K562 (cell line): ENCODE results near the gene CLK3. TPM values are rescaled to one million over a fixed set of nuclear protein-coding genes. Genes with fewer than 3 reads are reported as not detected.

Source experiments
- ATF7 ChIP-seq: fragments of 450-650 bp; IDR thresholded peaks from 2 replicates; pipeline ENCODE4 v1.7.1; 2014; ENCODE audit warnings: mild to moderate bottlenecking, moderate library complexity
- ETV5 ChIP-seq: sonication (generic); formaldehyde crosslinking; IDR thresholded peaks from 2 replicates; pipeline ENCODE4 v1.4.0; 2020; ENCODE audit warnings: low read depth, mild to moderate bottlenecking, missing genetic modification reagents
- HDGF ChIP-seq: fragments of 450-650 bp; IDR thresholded peaks from 2 replicates; pipeline ENCODE4 v1.6.1; 2016
- JUN ChIP-seq, 2 experiments: sonication (generic) in 1 of 2; formaldehyde crosslinking in 1 of 2; IDR thresholded peaks; 2 replicates each; pipeline versions ENCODE4 v1.6.1 to v1.8.0; 2012 to 2022; ENCODE audit warnings: borderline replicate concordance in 2 of 2, mild to moderate bottlenecking in 2 of 2, improper control_type of control experiment in 1 of 2, low read depth in 1 of 2, low read length in 1 of 2, missing genetic modification reagents in 1 of 2
- NBN ChIP-seq: fragments of 450-650 bp; IDR thresholded peaks from 2 replicates; pipeline ENCODE4 v1.6.1; 2016; ENCODE audit warnings: low read depth, mild to moderate bottlenecking
- PCBP2 ChIP-seq: fragments of 200-400 bp; formaldehyde crosslinking; IDR thresholded peaks from 2 replicates; pipeline ENCODE4 v1.6.1; 2018; ENCODE audit warnings: low read length, low read depth, mild to moderate bottlenecking, moderate library complexity; ENCODE audit not compliant: poor library complexity, severe bottlenecking
- SNIP1 ChIP-seq: fragments of 450-650 bp; IDR thresholded peaks from 2 replicates; pipeline ENCODE4 v1.7.1; 2017; ENCODE audit warnings: low read depth, mild to moderate bottlenecking
- SREBF1 ChIP-seq: fragments of 150-350 bp; IDR thresholded peaks from 2 replicates; pipeline ENCODE4 v1.6.1; 2014; ENCODE audit warnings: antibody characterized with exemption, low read depth, low read length, borderline replicate concordance
- TGIF2 ChIP-seq: sonication (generic); formaldehyde crosslinking; IDR thresholded peaks from 2 replicates; pipeline ENCODE4 v1.8.1; 2022; ENCODE audit warnings: mild to moderate bottlenecking, missing genetic modification reagents, moderate library complexity
- XRCC3 ChIP-seq: fragments of 450-650 bp; IDR thresholded peaks from 2 replicates; pipeline ENCODE4 v1.6.1; 2017; ENCODE audit warnings: mild to moderate bottlenecking, moderate library complexity
- ZNF77 ChIP-seq: fragments of 250-450 bp; sonication (Bioruptor Pico); IDR thresholded peaks from 2 replicates; pipeline ENCODE4 v1.5.0; 2020
- polyA plus RNA-seq, 8 experiments: library from polyadenylated mRNA; depleted of rRNA in 4 of 8; stranded (reverse) in 5 of 8; unstranded in 3 of 8; fragments of >200 nt; fragmentation: Nextera tagmentation in 2 of 8; fragmentation: Illumina TruSeq in 1 of 8; extraction: Ambion mirVana in 2 of 8; extraction: Trizol in 1 of 8; gene quantifications; 2 replicates each; pipeline versions ENCODE4 v1.2.1 to v1.2.3, GENCODE V29; 2011 to 2014; ENCODE audit warnings: inconsistent platforms in 1 of 8, missing spikeins in 1 of 8
- total RNA-seq, 7 experiments: library from RNA; depleted of rRNA in 6 of 7; stranded (reverse); fragments of >200 nt in 6 of 7; fragmentation: Illumina TruSeq in 2 of 7; extraction: Trizol in 2 of 7; gene quantifications; 2 replicates each; pipeline versions ENCODE4 v1.2.1 to v1.2.3, GENCODE V29; 2011 to 2021; ENCODE audit warnings: low replicate concordance in 1 of 7
- TF ChIP-seq, protein P1 (sequence below), 3 experiments: fragments of 200-800 bp in 1 of 3; fragments of 250-450 bp in 1 of 3; fragments of 450-650 bp in 1 of 3; sonication (Bioruptor Pico) in 1 of 3; sonication (Bioruptor generic) in 1 of 3; formaldehyde crosslinking in 1 of 3; IDR thresholded peaks; 2 replicates each; pipeline versions ENCODE4 v1.6.1 to v1.8.0; 2016 to 2022; ENCODE audit warnings: mild to moderate bottlenecking in 2 of 3, missing genetic modification characterization in 2 of 3, missing compliant biosample characterization in 1 of 3, moderate library complexity in 1 of 3
- TF ChIP-seq, protein P2 (sequence below): fragments of 450-650 bp; IDR thresholded peaks from 2 replicates; pipeline ENCODE4 v1.6.1; 2016; ENCODE audit warnings: borderline replicate concordance
- TF ChIP-seq, protein P3 (sequence below), 2 experiments: IDR thresholded peaks; 2 replicates each; pipeline ENCODE4 v1.6.1; 2012; ENCODE audit warnings: improper control_type of control experiment in 2 of 2, low read depth in 2 of 2, low read length in 2 of 2, borderline replicate concordance in 1 of 2
- TF ChIP-seq, protein P4 (sequence below): fragments of 450-650 bp; IDR thresholded peaks from 2 replicates; pipeline ENCODE4 v1.7.1; 2018; ENCODE audit warnings: mild to moderate bottlenecking, low read depth; ENCODE audit not compliant: partially characterized antibody

CLK3 gene
- total and polyA plus RNA-seq, 9 of the 15 experiments (the other 6 are each of a cell fraction or from before 2014, with no cell fraction given): 1.2 to 95.2 (median 51.7) TPM

DNA sequence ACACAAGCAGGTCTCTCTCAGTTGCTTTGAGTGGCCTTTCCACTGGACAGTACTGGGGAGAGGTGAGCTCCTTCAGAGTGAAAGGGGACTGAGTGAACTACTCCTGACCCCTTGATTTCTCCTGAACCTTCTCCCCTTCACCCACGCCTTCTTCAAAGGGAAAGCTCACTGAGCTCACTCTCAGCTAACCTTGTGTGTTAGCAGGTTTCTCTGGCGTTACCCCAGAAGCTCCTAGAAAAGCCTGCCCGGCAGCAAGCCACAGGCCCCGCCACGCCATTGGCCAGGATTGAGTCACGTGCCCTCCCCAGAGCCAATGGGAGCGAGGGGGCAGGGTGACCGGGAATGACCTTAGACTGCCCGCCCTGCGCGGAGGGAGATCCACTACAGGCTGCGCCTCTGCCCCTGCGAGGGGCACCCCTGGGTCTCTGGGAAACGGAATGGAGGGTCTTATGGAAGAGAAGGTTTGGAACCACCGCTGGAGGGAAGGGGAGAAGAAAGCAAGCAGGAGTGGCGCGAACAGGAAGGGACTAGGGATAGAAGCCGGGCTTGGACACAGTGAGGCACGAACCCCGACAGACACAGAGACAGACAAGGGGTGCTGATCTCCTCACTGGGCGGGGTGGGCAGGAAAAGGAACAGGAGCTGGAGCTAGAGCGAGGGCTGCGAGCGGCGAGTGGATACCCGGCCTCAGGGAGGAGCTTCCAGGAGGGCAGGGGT is 17.4 kb upstream of the CLK3 start (continued):
- TF ChIP-seq, protein P1, sequence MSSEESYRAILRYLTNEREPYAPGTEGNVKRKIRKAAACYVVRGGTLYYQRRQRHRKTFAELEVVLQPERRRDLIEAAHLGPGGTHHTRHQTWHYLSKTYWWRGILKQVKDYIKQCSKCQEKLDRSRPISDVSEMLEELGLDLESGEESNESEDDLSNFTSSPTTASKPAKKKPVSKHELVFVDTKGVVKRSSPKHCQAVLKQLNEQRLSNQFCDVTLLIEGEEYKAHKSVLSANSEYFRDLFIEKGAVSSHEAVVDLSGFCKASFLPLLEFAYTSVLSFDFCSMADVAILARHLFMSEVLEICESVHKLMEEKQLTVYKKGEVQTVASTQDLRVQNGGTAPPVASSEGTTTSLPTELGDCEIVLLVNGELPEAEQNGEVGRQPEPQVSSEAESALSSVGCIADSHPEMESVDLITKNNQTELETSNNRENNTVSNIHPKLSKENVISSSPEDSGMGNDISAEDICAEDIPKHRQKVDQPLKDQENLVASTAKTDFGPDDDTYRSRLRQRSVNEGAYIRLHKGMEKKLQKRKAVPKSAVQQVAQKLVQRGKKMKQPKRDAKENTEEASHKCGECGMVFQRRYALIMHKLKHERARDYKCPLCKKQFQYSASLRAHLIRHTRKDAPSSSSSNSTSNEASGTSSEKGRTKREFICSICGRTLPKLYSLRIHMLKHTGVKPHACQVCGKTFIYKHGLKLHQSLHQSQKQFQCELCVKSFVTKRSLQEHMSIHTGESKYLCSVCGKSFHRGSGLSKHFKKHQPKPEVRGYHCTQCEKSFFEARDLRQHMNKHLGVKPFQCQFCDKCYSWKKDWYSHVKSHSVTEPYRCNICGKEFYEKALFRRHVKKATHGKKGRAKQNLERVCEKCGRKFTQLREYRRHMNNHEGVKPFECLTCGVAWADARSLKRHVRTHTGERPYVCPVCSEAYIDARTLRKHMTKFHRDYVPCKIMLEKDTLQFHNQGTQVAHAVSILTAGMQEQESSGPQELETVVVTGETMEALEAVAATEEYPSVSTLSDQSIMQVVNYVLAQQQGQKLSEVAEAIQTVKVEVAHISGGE (CRISPR knock-in tag; IDR thresholded peaks at IDR 0.05): peak in 1 of 3 experiments; percentile 36; a peak in 1 of 6 replicates
- 0 out of 2 replicates have a peak, but pooled peaks have one; percentile 32 for TF ChIP-seq ETV5 (CRISPR knock-in tag)
- TF ChIP-seq ZNF77 (CRISPR knock-in tag): no peak
- TF ChIP-seq JUN (IDR thresholded peaks at IDR 0.05; ENCODE audit: borderline replicate concordance, low read depth, low read length): peak; percentile 19; the same call in 1 of the 2 replicates
- no peak for TF ChIP-seq JUN (CRISPR knock-in tag; IDR thresholded peaks at IDR 0.05; ENCODE audit: borderline replicate concordance)
- no peak for TF ChIP-seq PCBP2
- TF ChIP-seq TGIF2 (CRISPR knock-in tag): no peak
- peak; percentile 41; the same call in 1 of the 2 replicates for TF ChIP-seq SREBF1
- TF ChIP-seq XRCC3: no peak
- TF ChIP-seq ATF7: peak; percentile 64
- TF ChIP-seq, protein P2, sequence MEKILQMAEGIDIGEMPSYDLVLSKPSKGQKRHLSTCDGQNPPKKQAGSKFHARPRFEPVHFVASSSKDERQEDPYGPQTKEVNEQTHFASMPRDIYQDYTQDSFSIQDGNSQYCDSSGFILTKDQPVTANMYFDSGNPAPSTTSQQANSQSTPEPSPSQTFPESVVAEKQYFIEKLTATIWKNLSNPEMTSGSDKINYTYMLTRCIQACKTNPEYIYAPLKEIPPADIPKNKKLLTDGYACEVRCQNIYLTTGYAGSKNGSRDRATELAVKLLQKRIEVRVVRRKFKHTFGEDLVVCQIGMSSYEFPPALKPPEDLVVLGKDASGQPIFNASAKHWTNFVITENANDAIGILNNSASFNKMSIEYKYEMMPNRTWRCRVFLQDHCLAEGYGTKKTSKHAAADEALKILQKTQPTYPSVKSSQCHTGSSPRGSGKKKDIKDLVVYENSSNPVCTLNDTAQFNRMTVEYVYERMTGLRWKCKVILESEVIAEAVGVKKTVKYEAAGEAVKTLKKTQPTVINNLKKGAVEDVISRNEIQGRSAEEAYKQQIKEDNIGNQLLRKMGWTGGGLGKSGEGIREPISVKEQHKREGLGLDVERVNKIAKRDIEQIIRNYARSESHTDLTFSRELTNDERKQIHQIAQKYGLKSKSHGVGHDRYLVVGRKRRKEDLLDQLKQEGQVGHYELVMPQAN: peak; percentile 77; the same call in 1 of the 2 replicates
- TF ChIP-seq, protein P3, sequence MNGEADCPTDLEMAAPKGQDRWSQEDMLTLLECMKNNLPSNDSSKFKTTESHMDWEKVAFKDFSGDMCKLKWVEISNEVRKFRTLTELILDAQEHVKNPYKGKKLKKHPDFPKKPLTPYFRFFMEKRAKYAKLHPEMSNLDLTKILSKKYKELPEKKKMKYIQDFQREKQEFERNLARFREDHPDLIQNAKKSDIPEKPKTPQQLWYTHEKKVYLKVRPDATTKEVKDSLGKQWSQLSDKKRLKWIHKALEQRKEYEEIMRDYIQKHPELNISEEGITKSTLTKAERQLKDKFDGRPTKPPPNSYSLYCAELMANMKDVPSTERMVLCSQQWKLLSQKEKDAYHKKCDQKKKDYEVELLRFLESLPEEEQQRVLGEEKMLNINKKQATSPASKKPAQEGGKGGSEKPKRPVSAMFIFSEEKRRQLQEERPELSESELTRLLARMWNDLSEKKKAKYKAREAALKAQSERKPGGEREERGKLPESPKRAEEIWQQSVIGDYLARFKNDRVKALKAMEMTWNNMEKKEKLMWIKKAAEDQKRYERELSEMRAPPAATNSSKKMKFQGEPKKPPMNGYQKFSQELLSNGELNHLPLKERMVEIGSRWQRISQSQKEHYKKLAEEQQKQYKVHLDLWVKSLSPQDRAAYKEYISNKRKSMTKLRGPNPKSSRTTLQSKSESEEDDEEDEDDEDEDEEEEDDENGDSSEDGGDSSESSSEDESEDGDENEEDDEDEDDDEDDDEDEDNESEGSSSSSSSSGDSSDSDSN (IDR thresholded peaks at IDR 0.05; ENCODE audit: borderline replicate concordance in 1 of 2, low read depth in 2 of 2, low read length in 2 of 2): 0 out of 4 replicates have a peak, but pooled peaks of 1 of the 2 experiments have one; percentile 45
- TF ChIP-seq, protein P4, sequence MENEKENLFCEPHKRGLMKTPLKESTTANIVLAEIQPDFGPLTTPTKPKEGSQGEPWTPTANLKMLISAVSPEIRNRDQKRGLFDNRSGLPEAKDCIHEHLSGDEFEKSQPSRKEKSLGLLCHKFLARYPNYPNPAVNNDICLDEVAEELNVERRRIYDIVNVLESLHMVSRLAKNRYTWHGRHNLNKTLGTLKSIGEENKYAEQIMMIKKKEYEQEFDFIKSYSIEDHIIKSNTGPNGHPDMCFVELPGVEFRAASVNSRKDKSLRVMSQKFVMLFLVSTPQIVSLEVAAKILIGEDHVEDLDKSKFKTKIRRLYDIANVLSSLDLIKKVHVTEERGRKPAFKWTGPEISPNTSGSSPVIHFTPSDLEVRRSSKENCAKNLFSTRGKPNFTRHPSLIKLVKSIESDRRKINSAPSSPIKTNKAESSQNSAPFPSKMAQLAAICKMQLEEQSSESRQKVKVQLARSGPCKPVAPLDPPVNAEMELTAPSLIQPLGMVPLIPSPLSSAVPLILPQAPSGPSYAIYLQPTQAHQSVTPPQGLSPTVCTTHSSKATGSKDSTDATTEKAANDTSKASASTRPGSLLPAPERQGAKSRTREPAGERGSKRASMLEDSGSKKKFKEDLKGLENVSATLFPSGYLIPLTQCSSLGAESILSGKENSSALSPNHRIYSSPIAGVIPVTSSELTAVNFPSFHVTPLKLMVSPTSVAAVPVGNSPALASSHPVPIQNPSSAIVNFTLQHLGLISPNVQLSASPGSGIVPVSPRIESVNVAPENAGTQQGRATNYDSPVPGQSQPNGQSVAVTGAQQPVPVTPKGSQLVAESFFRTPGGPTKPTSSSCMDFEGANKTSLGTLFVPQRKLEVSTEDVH: peak; percentile 75
- TF ChIP-seq SNIP1: no peak
- TF ChIP-seq HDGF: 0 out of 2 replicates have a peak, but pooled peaks have one; percentile 68
- peak; percentile 47; the same call in 1 of the 2 replicates for TF ChIP-seq NBN
